Endodermal cell (in vitro differentiated cells): ENCODE results near the gene VAC14. TPM values are rescaled to one million over a fixed set of nuclear protein-coding genes. Genes with fewer than 3 reads are reported as not detected.
A peak's percentile ranks its signal among the peaks of the same experiment; 100 is the strongest.

Experiments
- DNase-seq: peaks from one replicate; pipeline ENCODE4 v3.0.0-alpha.2; 2017
- H3K27ac ChIP-seq: 2 replicates; pipeline ENCODE4 v1.5.1; 2013; ENCODE audit warnings: mild to moderate bottlenecking, low read depth, low read length, moderate library complexity
- H3K27me3 ChIP-seq: 2 replicates; pipeline ENCODE4 v1.6.1; 2013; ENCODE audit warnings: mild to moderate bottlenecking, low read length, moderate library complexity; ENCODE audit not compliant: insufficient read depth, control insufficient read depth, poor library complexity, severe bottlenecking
- H3K36me3 ChIP-seq: 2 replicates; pipeline ENCODE4 v1.7.0; 2013; ENCODE audit warnings: mild to moderate bottlenecking, low read length, moderate library complexity; ENCODE audit not compliant: control insufficient read depth, insufficient read depth
- H3K4me1 ChIP-seq: one replicate; pipeline ENCODE4 v1.7.0; 2013; ENCODE audit warnings: low read length; ENCODE audit not compliant: control insufficient read depth, insufficient read depth
- H3K4me3 ChIP-seq: 2 replicates; pipeline ENCODE4 v1.5.1; 2013; ENCODE audit warnings: mild to moderate bottlenecking, low read length, moderate library complexity
- H3K9ac ChIP-seq: 2 replicates; pipeline ENCODE4 v1.6.1; 2013; ENCODE audit warnings: mild to moderate bottlenecking, low read length, moderate library complexity; ENCODE audit not compliant: poor library complexity, severe bottlenecking; ENCODE audit errors: extremely low read depth
- H3K9me3 ChIP-seq: 2 replicates; pipeline ENCODE4 v1.6.1; 2013; ENCODE audit warnings: mild to moderate bottlenecking, low read length, moderate library complexity; ENCODE audit not compliant: control insufficient read depth
- H3K27ac Mint-ChIP-seq: 2 replicates; pipeline ENCODE4 v1.8.0; 2020; ENCODE audit warnings: mixed read lengths
- H3K27me3 Mint-ChIP-seq: 2 replicates; pipeline ENCODE4 v1.8.0; 2021; ENCODE audit warnings: mild to moderate bottlenecking, mixed read lengths; ENCODE audit not compliant: insufficient read depth
- H3K36me3 Mint-ChIP-seq: 2 replicates; pipeline ENCODE4 v1.8.0; 2020; ENCODE audit warnings: low read depth, mixed read lengths
- H3K4me1 Mint-ChIP-seq: 2 replicates; pipeline ENCODE4 v1.8.0; 2020; ENCODE audit warnings: mixed read lengths
- H3K4me3 Mint-ChIP-seq: 2 replicates; pipeline ENCODE4 v1.8.0; 2020; ENCODE audit warnings: mild to moderate bottlenecking, moderate library complexity, mixed read lengths
- H3K9me3 Mint-ChIP-seq: 2 replicates; pipeline ENCODE4 v1.8.0; 2020; ENCODE audit warnings: mild to moderate bottlenecking, mixed read lengths
- WGBS, 2 experiments: methylation state at CpG; one replicate each; pipeline versions ENCODE4 v1.1.5 to v1.1.7; 2013; ENCODE audit warnings: missing lambda C conversion rate in 2 of 2, mixed read lengths in 1 of 2; ENCODE audit not compliant: insufficient coverage in 1 of 2, insufficient read length in 1 of 2; 5-methylcytosine and 5-hydroxymethylcytosine counted together
- total RNA-seq, 2 donors: library from RNA; stranded (reverse); fragmentation: NEBNext Ultra II Directional in 1 of 2; extraction: Animal tissue kit (Norgen Biotek cat#: 25700) in 1 of 2; gene quantifications; 2 replicates in 1 of 2; 3 replicates in 1 of 2; pipeline ENCODE4 v1.2.1, GENCODE V29; 2021
- TF ChIP-seq, protein P1 (sequence below): fragments of 200-600 bp; sonication (generic); conservative IDR thresholded peaks from 2 replicates; pipeline ENCODE4 v1.5.0; 2021; ENCODE audit warnings: antibody characterized with exemption, mild to moderate bottlenecking

The VAC14 gene
- total RNA-seq, 2 donors from 2014 or later: 47.5 to 48.7 TPM

GRCh38 chr16:70747703-70748631 lies 53.0 kb downstream of the VAC14 start:
- Mint-ChIP-seq H3K27ac (peak overlapping the region; percentile 52), H3K36me3 (peaks cover 22% of the 10 kb centered on the region)
- 92% methylated on average over 10 to 15 of the region's 15 CpGs for WGBS, 2 experiments

GRCh38 chr16:70746708-70747424 lies 54.1 kb downstream of the VAC14 start:
- no peak overlapping the region for H3K9ac ChIP-seq
- H3K27ac Mint-ChIP-seq: no peak overlapping the region
- DNase-seq: no peak
- WGBS, 2 experiments: 87 to 98% methylated on average over 8 to 14 of the region's 15 CpGs
- H3K4me3 ChIP-seq: no peak overlapping the region
- peaks cover 18% of the 10 kb centered on the region for H3K4me1 Mint-ChIP-seq
- H3K4me1 ChIP-seq: no peaks in the 10 kb centered on the region
- H3K27me3 ChIP-seq: no peaks in the 10 kb centered on the region
- TF ChIP-seq, protein P1, sequence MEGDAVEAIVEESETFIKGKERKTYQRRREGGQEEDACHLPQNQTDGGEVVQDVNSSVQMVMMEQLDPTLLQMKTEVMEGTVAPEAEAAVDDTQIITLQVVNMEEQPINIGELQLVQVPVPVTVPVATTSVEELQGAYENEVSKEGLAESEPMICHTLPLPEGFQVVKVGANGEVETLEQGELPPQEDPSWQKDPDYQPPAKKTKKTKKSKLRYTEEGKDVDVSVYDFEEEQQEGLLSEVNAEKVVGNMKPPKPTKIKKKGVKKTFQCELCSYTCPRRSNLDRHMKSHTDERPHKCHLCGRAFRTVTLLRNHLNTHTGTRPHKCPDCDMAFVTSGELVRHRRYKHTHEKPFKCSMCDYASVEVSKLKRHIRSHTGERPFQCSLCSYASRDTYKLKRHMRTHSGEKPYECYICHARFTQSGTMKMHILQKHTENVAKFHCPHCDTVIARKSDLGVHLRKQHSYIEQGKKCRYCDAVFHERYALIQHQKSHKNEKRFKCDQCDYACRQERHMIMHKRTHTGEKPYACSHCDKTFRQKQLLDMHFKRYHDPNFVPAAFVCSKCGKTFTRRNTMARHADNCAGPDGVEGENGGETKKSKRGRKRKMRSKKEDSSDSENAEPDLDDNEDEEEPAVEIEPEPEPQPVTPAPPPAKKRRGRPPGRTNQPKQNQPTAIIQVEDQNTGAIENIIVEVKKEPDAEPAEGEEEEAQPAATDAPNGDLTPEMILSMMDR: no peak
- no peak overlapping the region for H3K27ac ChIP-seq
- peaks cover 26% of the 10 kb centered on the region for H3K36me3 Mint-ChIP-seq
- H3K27me3 Mint-ChIP-seq: no peaks in the 10 kb centered on the region
- H3K9me3 Mint-ChIP-seq: peaks cover 10% of the 10 kb centered on the region
- no peak overlapping the region for H3K4me3 Mint-ChIP-seq
- peaks cover 13% of the 10 kb centered on the region for H3K36me3 ChIP-seq
- H3K9me3 ChIP-seq: no peaks in the 10 kb centered on the region

More at GRCh38 chr16:70747703-70748631, 53.0 kb downstream of the VAC14 start:
- Histone ChIP-seq H3K4me3 (no peak overlapping the region), H3K36me3 (peaks cover 11% of the 10 kb centered on the region), H3K27ac (no peak overlapping the region), H3K27me3 (no peaks in the 10 kb centered on the region), H3K4me1 (no peaks in the 10 kb centered on the region), H3K9ac (no peak overlapping the region), H3K9me3 (no peaks in the 10 kb centered on the region)
- TF ChIP-seq, protein P1: no peak
- no peak for DNase-seq
- Mint-ChIP-seq H3K27me3 (no peaks in the 10 kb centered on the region), H3K4me1 (peaks cover 18% of the 10 kb centered on the region), H3K4me3 (no peak overlapping the region), H3K9me3 (peaks cover 8% of the 10 kb centered on the region)

DNA sequence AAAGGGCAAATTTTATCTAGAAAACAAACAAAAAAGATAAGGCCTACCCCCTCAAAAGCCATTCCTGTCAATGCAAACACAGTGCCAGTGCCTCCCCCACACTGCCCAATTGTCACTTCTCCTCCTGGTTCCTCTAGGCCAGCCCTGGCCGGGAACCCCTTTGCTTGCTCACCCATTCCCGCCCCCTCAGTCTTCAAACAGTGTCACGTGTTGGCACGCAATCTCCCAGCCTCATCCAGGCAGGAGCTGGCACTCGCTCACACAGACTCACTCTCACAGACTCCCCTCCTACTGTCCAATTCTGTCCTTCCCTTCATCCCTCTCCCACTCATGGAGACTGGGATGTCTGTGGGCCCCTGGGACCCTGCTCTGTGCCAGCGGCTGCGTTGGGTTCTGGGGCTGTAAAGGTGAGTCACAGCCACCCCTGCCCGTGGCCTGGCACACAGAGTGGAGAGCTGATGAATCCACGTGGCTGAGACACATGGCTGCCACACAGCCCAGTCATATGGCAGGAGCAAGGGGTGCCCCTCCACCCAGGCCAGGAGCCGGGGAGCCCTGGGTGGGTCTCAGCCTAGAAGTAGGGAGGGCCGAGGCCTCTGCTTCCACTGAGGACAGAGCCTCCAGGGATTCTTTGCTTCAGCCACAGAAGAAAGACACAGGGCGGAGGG lies 54.8 kb downstream of the VAC14 start:
- Mint-ChIP-seq H3K9me3 (peaks cover 10% of the 10 kb centered on the region), H3K36me3 (peaks cover 26% of the 10 kb centered on the region), H3K4me1 (peaks cover 18% of the 10 kb centered on the region), H3K27me3 (no peaks in the 10 kb centered on the region), H3K27ac (peak overlapping the region; percentile 36), H3K4me3 (no peak overlapping the region)
- H3K9me3 ChIP-seq: no peaks in the 10 kb centered on the region
- H3K27ac ChIP-seq: no peak overlapping the region
- DNase-seq: no peak
- 90 to 92% methylated on average over 9 to 12 of the region's 12 CpGs for WGBS, 2 experiments
- TF ChIP-seq, protein P1: no peak
- H3K9ac ChIP-seq: no peak overlapping the region
- H3K4me1 ChIP-seq: no peaks in the 10 kb centered on the region
- no peaks in the 10 kb centered on the region for H3K27me3 ChIP-seq
- no peak overlapping the region for H3K4me3 ChIP-seq
- H3K36me3 ChIP-seq: peaks cover 13% of the 10 kb centered on the region
